Measurements from ENCODE around the gene DDX31.

Gene DDX31

GRCh38 chr9:132596200-132596599 is 73.6 kb downstream of the DDX31 start:
- DNase-seq (ENCODE audit: low read depth, low spot score), result no peak

GRCh38 chr9:132595319-132595718 is 74.5 kb downstream of the DDX31 start:
- DNase-seq (ENCODE audit: low read depth, low spot score), result no peak

- no peak for DNase-seq (ENCODE audit: low read depth, low spot score)
Observed at GRCh38 chr9:132594412-132594811, 75.4 kb downstream of the DDX31 start.

- DNase-seq (ENCODE audit: low read depth, low spot score), result no peak
Observed at GRCh38 chr9:132592451-132592850, 77.3 kb downstream of the DDX31 start.

- DNase-seq (ENCODE audit: low read depth, low spot score), result no peak
Observed at GRCh38 chr9:132591751-132592314, 78.0 kb downstream of the DDX31 start.

- DNase-seq (ENCODE audit: low read depth, low spot score), result no peak
Observed at GRCh38 chr9:132591244-132591643, 78.5 kb downstream of the DDX31 start.

- DNase-seq (ENCODE audit: low read depth, low spot score), result no peak
Observed at GRCh38 chr9:132590318-132591182, 79.2 kb downstream of the DDX31 start.

GRCh38 chr9:132590037-132590317 is 79.8 kb downstream of the DDX31 start:
- no peak for DNase-seq (ENCODE audit: low read depth, low spot score)

GRCh38 chr9:132589148-132590036 is 80.4 kb downstream of the DDX31 start:
- no peak for DNase-seq (ENCODE audit: low read depth, low spot score)

GRCh38 chr9:132588501-132589147 is 81.2 kb downstream of the DDX31 start:
- DNase-seq (ENCODE audit: low read depth, low spot score), result no peak

GRCh38 chr9:132588098-132588497 is 81.7 kb downstream of the DDX31 start:
- no peak for DNase-seq (ENCODE audit: low read depth, low spot score)

GRCh38 chr9:132587592-132587955 is 82.2 kb downstream of the DDX31 start:
- DNase-seq (ENCODE audit: low read depth, low spot score), result no peak

- no peak for DNase-seq (ENCODE audit: low read depth, low spot score)
Observed at GRCh38 chr9:132586830-132587591, 82.8 kb downstream of the DDX31 start.

GRCh38 chr9:132585954-132586829 is 83.6 kb downstream of the DDX31 start:
- DNase-seq (ENCODE audit: low read depth, low spot score), result no peak

GRCh38 chr9:132584601-132585560 is 84.9 kb downstream of the DDX31 start:
- no peak for DNase-seq (ENCODE audit: low read depth, low spot score)

GRCh38 chr9:132583584-132584304 is 86.0 kb downstream of the DDX31 start:
- DNase-seq (ENCODE audit: low read depth, low spot score), result no peak

- DNase-seq (ENCODE audit: low read depth, low spot score), result no peak
Observed at GRCh38 chr9:132582786-132583583, 86.8 kb downstream of the DDX31 start.

Data from brain pericyte (primary cell).